ENCODE measurements around the gene MUC20. TPM values are rescaled to one million over a fixed set of nuclear protein-coding genes. Genes with fewer than 3 reads are reported as not detected.

Gene MUC20
- total and polyA plus RNA-seq, 2 of the 8 experiments (the other 6 are each of a cell fraction or from before 2014, with no cell fraction given) = 0.24 to 0.26 TPM

- CTCF ChIA-PET (ENCODE audit: partially characterized antibody) = interaction anchor here (1.5 to 2.2 kb wide), 6 partner anchors 9 to 152 kb away, joined by 3 to 14 read pairs (median 6); partner anchors contain the start of gene MUC20
- POLR2A ChIA-PET (ENCODE audit: partially characterized antibody) = interaction anchor here (1.2 to 1.9 kb wide), 2 partner anchors 22 to 74 kb away, joined by 4 to 5 read pairs; no protein-coding TSS in a partner anchor
- H4K20me1 ChIP-seq (replicated peaks in 1 of 2; ENCODE audit: control insufficient read depth in 1 of 2, insufficient read depth in 2 of 2, low read length in 2 of 2) = peaks cover 0 to 1% of the 10 kb centered on the region in 2 experiments
Observed at GRCh38 chr3:195748661-195749060, 27.9 kb downstream of the MUC20 start.

More at GRCh38 chr3:195748661-195749060, 27.9 kb downstream of the MUC20 start:
- Histone ChIP-seq H3K27me3 (replicated peaks in 1 of 4; ENCODE audit: control insufficient read depth in 3 of 4, extremely low read depth in 1 of 4, insufficient read depth in 3 of 4, low read length in 3 of 4) (peaks cover 0 to 19% (median 16%) of the 10 kb centered on the region in 4 experiments; a peak in 6 of 7 replicates), H3K23ac (ENCODE audit: insufficient read length) (no peak overlapping the region), H2AFZ (ENCODE audit: low read length) (no peak overlapping the region), H2BK12ac (ENCODE audit: low read depth, low read length) (no peak overlapping the region), H2BK5ac (ENCODE audit: low read depth, low read length) (no peak overlapping the region), H3K56ac (replicated peaks; ENCODE audit: insufficient read length, low read depth, low read length) (no peak overlapping the region), H4K5ac (ENCODE audit: insufficient read length, low read depth, low read length) (no peak overlapping the region), H2AK5ac (ENCODE audit: low read depth, low read length) (no peak overlapping the region), H3K36me3 (ENCODE audit: control insufficient read depth in 2 of 4, insufficient read depth in 4 of 4, low read length in 3 of 4) (no peaks in the 10 kb centered on the region), H4K8ac (ENCODE audit: extremely low read depth, insufficient read depth, low read length) (no peak overlapping the region), H3K79me2 (ENCODE audit: control insufficient read depth in 1 of 2, insufficient read depth in 2 of 2, low read length in 2 of 2) (no peaks in the 10 kb centered on the region), H3K18ac (ENCODE audit: extremely low read depth, low read length) (no peak overlapping the region), H3K9ac (replicated peaks in 1 of 4; ENCODE audit: extremely low read depth in 1 of 4, low read depth in 3 of 4, low read length in 3 of 4) (no peak overlapping the region), H3K27ac (ENCODE audit: low read depth, low read length) (no peak overlapping the region), H2BK20ac (ENCODE audit: low read length) (no peak overlapping the region), H2BK120ac (replicated peaks; ENCODE audit: low read depth, low read length) (no peak overlapping the region), H3K4me2 (ENCODE audit: insufficient read depth in 1 of 2, low read depth in 2 of 2, low read length in 2 of 2) (no peak overlapping the region), H3K4me3 (ENCODE audit: extremely low read depth in 1 of 4, insufficient read depth in 2 of 4, low read depth in 3 of 4, low read length in 4 of 4) (no peak overlapping the region), H4K91ac (replicated peaks; ENCODE audit: insufficient read length, low read length) (no peak overlapping the region), H3K4ac (replicated peaks; ENCODE audit: insufficient read length, low read depth, low read length) (no peak overlapping the region), H3K79me1 (ENCODE audit: low read depth, low read length) (no peaks in the 10 kb centered on the region), H3K9me3 (ENCODE audit: insufficient read depth in 2 of 2, low read depth in 1 of 2, low read length in 1 of 2) (peaks cover 0 to 6% of the 10 kb centered on the region in 2 experiments; a peak in 1 of 4 replicates), H2BK15ac (ENCODE audit: low read length) (no peak overlapping the region), H3K14ac (ENCODE audit: insufficient read length) (no peak overlapping the region), H3K4me1 (replicated peaks in 1 of 4; ENCODE audit: control insufficient read depth in 3 of 4, insufficient read depth in 4 of 4, low read length in 3 of 4) (no peaks in the 10 kb centered on the region; a peak in 1 of 7 replicates), H3K23me2 (ENCODE audit: low read depth, low read length) (no peaks in the 10 kb centered on the region)
- no peak for DNase-seq (ENCODE audit: low read depth in 1 of 2, low spot score in 2 of 2)
- FAIRE-seq = no peak
- 88% methylated on average over 11 of the region's 11 CpGs; no CpG with 5 or more reads in 1 of the 2 experiments for WGBS, 2 experiments (ENCODE audit: extremely low coverage in 1 of 2, insufficient coverage in 1 of 2, insufficient read length in 1 of 2, insufficient replicate concordance in 2 of 2, low coverage in 1 of 2, low lambda C conversion rate in 2 of 2, missing lambda C conversion rate in 1 of 2)
- TF ChIP-seq GTF2F1 (IDR thresholded peaks at IDR 0.05; ENCODE audit: borderline replicate concordance, low read depth, low read length) (no peak), JUND (IDR thresholded peaks at IDR 0.05; ENCODE audit: low read length) (no peak), EZH2 (IDR thresholded peaks at IDR 0.05; ENCODE audit: low read depth, low read length, severe bottlenecking) (no peak)

Measured in H1 (cell line).